ENCODE data around the gene MICA.
"Not testable (repeated sequence)": the region's sequence is repeated elsewhere in the genome, so short reads cannot be mapped to it uniquely, and the experiment has no call there.

The MICA gene

GRCh38 chr6:31393932-31394331 is 9.5 kb upstream of the MICA start:
- TF ChIP-seq Cebpa-rat (IDR thresholded peaks at IDR 0.05): no peak
- Histone ChIP-seq H3K4me2 (no peak overlapping the region), H3K4me3 (no peak overlapping the region), H3K27ac (no peak overlapping the region), H3K9me3 (replicated peaks in 1 of 11) (no peaks in the 10 kb centered on the region), H3K4me1 (peaks cover 22 to 33% (median 25%) of the 10 kb centered on the region in 10 experiments), H3K9ac (no peak overlapping the region), H3K27me3 (no peaks in the 10 kb centered on the region), H3K36me3 (peaks cover 0 to 6% (median 0%) of the 10 kb centered on the region in 11 experiments; a peak in 4 of 22 replicates), H4K20me1 (peaks cover 0 to 5% (median 0%) of the 10 kb centered on the region in 11 experiments; a peak in 1 of 22 replicates)

GRCh38 chr6:31394381-31394780 is 9.0 kb upstream of the MICA start:
- H3K27ac ChIP-seq: no peak overlapping the region
- peaks cover 0 to 5% (median 0%) of the 10 kb centered on the region in 11 experiments; a peak in 1 of 22 replicates for H4K20me1 ChIP-seq
- no peaks in the 10 kb centered on the region for H3K27me3 ChIP-seq

GRCh38 chr6:31395832-31396231 is 7.6 kb upstream of the MICA start:
- H4K20me1 ChIP-seq: peaks cover 0 to 5% (median 0%) of the 10 kb centered on the region in 11 experiments; a peak in 1 of 22 replicates
- no peak overlapping the region for H3K9ac ChIP-seq
- no peaks in the 10 kb centered on the region for H3K27me3 ChIP-seq
- no peak overlapping the region for H3K27ac ChIP-seq
- TF ChIP-seq Cebpa-rat (IDR thresholded peaks at IDR 0.05): no peak
- no peak overlapping the region for H3K4me2 ChIP-seq
- peaks cover 0 to 6% (median 0%) of the 10 kb centered on the region in 11 experiments; a peak in 4 of 22 replicates for H3K36me3 ChIP-seq
- H3K9me3 ChIP-seq (replicated peaks in 1 of 11): no peaks in the 10 kb centered on the region
- H3K4me1 ChIP-seq: peaks cover 24 to 34% (median 27%) of the 10 kb centered on the region in 10 experiments
- no peak overlapping the region for H3K4me3 ChIP-seq

More at GRCh38 chr6:31394381-31394780, 9.0 kb upstream of the MICA start:
- Histone ChIP-seq H3K4me2 (no peak overlapping the region), H3K4me1 (peaks cover 24 to 34% (median 27%) of the 10 kb centered on the region in 10 experiments), H3K9ac (no peak overlapping the region), H3K4me3 (no peak overlapping the region), H3K9me3 (replicated peaks in 1 of 11) (no peaks in the 10 kb centered on the region), H3K36me3 (peaks cover 0 to 6% (median 0%) of the 10 kb centered on the region in 11 experiments; a peak in 4 of 22 replicates)
- TF ChIP-seq Cebpa-rat (IDR thresholded peaks at IDR 0.05): no peak

GRCh38 chr6:31396422-31397152 is 6.8 kb upstream of the MICA start:
- no peak for TF ChIP-seq Cebpa-rat (IDR thresholded peaks at IDR 0.05)
- no peaks in the 10 kb centered on the region for H3K9me3 ChIP-seq (replicated peaks in 1 of 11)
- H3K4me3 ChIP-seq: no peak overlapping the region
- H3K27ac ChIP-seq: no peak overlapping the region
- H3K4me2 ChIP-seq: peak overlapping the region in 10 of 11 experiments; percentile 25 to 99 (median 88); a peak in 12 of 22 replicates
- peaks cover 0 to 6% (median 0%) of the 10 kb centered on the region in 11 experiments; a peak in 4 of 22 replicates for H3K36me3 ChIP-seq
- 0 out of 22 replicates have a peak overlapping the region, but pooled peaks of 1 of the 11 experiments have one; percentile 6 for H3K9ac ChIP-seq
- H4K20me1 ChIP-seq: peaks cover 0 to 5% (median 0%) of the 10 kb centered on the region in 11 experiments; a peak in 4 of 22 replicates
- peaks cover 30 to 41% (median 35%) of the 10 kb centered on the region in 10 experiments for H3K4me1 ChIP-seq
- no peaks in the 10 kb centered on the region for H3K27me3 ChIP-seq

- H3K4me3 ChIP-seq; H3K9me3 ChIP-seq (replicated peaks in 1 of 11); H3K36me3 ChIP-seq; H4K20me1 ChIP-seq; H3K27ac ChIP-seq; H3K9ac ChIP-seq; H3K27me3 ChIP-seq: not testable (repeated sequence)
- Histone ChIP-seq H3K4me2 (peak overlapping the region in 9 of 11 experiments; percentile 30 to 99 (median 97); a peak in 11 of 22 replicates), H3K4me1 (peaks cover 35 to 47% (median 40%) of the 10 kb centered on the region in 10 experiments)
Measured at GRCh38 chr6:31397153-31397499, 6.3 kb upstream of the MICA start.

- Histone ChIP-seq H3K9ac (peak overlapping the region in 3 of 11 experiments; percentile 3 to 34 (median 28); a peak in 5 of 22 replicates), H3K4me3 (peak overlapping the region in 1 of 10 experiments; percentile 3; a peak in 2 of 20 replicates), H3K4me2 (peak overlapping the region; percentile 78 to 99 (median 98); a peak in 21 of 22 replicates), H3K4me1 (peaks cover 44 to 56% (median 49%) of the 10 kb centered on the region in 10 experiments), H3K27me3 (no peaks in the 10 kb centered on the region), H3K36me3 (peaks cover 0 to 6% (median 0%) of the 10 kb centered on the region in 11 experiments; a peak in 4 of 22 replicates), H3K9me3 (replicated peaks in 1 of 11) (no peaks in the 10 kb centered on the region), H3K27ac (no peak overlapping the region), H4K20me1 (peaks cover 5 to 19% (median 12%) of the 10 kb centered on the region in 11 experiments; a peak in 16 of 22 replicates)
- TF ChIP-seq Cebpa-rat (IDR thresholded peaks at IDR 0.05): no peak
Measured at GRCh38 chr6:31397901-31398525, 5.4 kb upstream of the MICA start.

- Histone ChIP-seq H3K4me3 (peak overlapping the region; percentile 72 to 90 (median 80)), H3K9me3 (replicated peaks in 1 of 11) (no peaks in the 10 kb centered on the region), H3K4me1 (peaks cover 55 to 66% (median 61%) of the 10 kb centered on the region in 10 experiments), H3K9ac (peak overlapping the region; percentile 84 to 92 (median 87)), H3K4me2 (peak overlapping the region; percentile 78 to 99 (median 98)), H3K27ac (peak overlapping the region; percentile 82 to 94 (median 87)), H4K20me1 (peaks cover 19 to 36% (median 27%) of the 10 kb centered on the region in 11 experiments; a peak in 20 of 22 replicates), H3K27me3 (no peaks in the 10 kb centered on the region), H3K36me3 (no peaks in the 10 kb centered on the region; a peak in 1 of 22 replicates)
- TF ChIP-seq Cebpa-rat (IDR thresholded peaks at IDR 0.05): no peak
Measured at GRCh38 chr6:31399589-31400466, 3.6 kb upstream of the MICA start.
